Inflammatory macrophage treated with lipopolysaccharide for 4 hours (primary cell): ENCODE measurements around the gene GPHA2.

ENCODE experiments used
- DNase-seq: peaks from one replicate; pipeline ENCODE4 v3.0.0-alpha.2; 2020

GPHA2 gene

DNA sequence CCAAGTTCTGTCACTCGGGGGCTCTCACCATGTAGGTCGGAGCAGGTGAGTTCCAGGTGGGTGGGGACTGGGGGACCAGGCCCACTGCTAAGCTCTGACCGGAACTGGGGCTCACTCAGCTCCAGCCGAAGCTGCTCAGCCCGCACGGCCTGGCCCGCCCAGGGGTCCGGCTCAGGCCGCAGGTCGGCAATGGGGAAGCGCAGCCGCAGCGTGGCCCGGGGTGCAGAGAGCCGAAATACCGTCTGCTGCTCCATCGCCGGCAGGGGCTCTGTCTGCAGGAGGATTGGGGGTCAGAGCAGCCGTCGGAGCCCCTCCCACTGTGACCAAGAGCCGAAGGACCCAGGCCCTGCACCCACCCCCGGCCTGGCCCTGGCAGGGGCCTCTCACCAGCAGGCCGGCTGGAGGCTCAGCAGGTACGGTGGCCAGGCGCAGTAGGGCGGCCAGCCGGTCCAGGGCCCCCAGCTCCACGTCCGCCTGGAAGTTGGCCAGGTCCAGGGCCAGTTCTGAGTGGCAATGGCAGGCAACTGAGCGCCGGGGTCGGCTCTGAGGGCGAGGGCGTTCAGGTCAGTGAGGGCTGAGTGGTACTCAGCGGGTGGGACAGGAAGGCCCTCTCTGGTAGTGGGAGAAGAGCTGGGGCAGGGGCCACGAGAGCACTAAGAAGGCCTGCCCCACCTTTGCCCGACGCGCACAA lies 25.9 kb downstream of the GPHA2 start:
- no peak for DNase-seq

DNA sequence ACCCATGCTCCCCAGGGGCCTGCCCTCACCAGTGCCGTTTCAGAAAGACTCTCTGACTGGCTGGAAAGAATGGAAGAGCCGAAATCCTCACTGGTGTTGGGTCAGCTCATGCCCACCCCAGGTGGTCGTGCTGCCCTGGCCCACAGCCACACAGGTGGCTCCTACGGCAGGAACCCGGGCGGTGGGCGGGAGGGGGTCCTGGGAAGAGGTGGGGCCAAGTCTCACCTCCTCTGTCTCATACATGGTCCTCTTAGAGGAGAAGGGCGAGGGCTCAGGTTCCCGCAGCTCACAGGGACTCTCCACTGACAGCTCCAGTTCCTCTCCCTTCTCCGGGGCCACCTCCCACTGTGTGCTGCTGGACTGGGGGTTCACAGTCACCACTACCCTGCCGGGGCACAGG lies 26.9 kb downstream of the GPHA2 start:
- no peak for DNase-seq

DNA sequence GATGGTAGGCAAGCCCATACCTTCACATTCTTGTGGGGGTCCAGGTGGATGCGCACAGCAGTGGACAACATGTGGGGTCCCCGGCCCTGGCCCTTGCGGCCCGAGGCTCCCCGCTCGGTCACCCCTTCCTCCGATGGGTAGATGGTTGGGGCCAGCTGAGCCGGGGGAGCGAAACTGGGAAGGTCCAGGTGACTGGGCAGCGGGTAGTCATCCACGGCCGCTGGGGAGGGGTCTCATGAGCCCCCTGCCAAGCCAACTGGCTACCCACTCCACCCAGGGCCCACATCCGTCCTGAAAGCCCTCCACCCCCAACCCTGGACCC lies 29.4 kb downstream of the GPHA2 start:
- no peak for DNase-seq

DNA sequence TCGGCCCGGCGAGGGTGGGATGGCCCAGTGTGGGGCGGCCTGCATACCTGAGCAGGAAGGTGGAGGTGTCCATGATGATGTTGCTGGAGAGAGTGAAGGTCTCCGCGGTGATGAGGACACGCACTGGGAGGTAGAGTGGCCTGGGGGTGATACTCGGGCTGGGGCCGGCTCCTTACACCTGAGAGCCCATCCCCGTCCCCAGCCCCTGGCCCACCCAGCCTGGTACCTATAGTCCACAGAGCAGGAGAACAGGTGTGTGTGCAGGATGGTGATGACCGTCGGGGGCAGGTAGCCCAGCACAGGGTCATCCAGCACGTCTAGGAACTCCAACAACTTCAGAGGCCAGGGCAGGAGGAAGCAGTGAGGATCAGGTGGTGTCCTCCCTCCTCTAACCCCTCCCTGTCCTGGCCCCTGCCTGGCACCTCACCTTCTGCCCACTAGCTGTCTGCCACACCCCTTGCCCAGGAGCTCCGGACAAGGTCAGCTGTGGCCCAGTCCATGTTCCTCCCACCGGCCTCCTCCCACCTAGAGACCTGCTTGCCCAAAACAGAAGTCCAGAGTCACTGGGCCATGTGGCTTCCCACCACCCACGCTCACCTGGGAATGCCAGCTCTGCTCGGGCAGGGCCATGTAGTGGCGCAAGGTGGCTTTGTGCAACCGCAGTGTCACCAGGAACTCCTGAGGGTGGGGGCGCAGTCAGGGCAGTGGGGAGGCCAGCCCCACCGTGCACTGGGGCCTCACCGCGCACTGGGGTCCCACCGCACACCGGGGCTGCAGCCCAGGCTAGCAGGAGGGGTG lies 30.0 kb downstream of the GPHA2 start:
- DNase-seq, result no peak

DNA sequence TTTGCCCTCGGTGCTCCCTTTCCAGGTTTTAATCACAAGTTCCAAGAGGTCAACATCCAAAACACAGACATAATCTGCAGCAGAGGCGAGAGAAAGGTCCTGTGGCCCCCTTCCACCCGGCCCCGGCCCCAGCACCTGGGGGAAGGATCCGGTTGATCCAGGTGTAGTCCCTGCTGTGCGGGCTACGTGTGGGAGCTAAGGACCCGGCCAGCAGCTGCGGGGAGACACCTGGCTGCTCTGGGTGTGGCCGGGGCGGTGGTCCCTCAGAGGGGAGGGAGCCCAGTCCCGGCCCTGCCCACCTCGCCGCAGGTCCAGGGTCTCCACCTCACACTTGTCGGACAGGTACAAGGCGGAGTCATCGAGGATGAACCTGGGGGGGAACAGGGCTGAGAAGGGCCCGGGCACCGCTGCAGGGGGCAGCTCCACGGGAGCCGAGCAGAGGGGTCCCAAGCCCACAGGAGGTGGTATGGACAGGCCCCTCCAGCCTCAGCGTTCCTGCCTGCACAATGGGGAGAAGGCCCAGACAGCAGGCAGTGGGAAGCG lies 32.3 kb downstream of the GPHA2 start:
- DNase-seq, result no peak

DNA sequence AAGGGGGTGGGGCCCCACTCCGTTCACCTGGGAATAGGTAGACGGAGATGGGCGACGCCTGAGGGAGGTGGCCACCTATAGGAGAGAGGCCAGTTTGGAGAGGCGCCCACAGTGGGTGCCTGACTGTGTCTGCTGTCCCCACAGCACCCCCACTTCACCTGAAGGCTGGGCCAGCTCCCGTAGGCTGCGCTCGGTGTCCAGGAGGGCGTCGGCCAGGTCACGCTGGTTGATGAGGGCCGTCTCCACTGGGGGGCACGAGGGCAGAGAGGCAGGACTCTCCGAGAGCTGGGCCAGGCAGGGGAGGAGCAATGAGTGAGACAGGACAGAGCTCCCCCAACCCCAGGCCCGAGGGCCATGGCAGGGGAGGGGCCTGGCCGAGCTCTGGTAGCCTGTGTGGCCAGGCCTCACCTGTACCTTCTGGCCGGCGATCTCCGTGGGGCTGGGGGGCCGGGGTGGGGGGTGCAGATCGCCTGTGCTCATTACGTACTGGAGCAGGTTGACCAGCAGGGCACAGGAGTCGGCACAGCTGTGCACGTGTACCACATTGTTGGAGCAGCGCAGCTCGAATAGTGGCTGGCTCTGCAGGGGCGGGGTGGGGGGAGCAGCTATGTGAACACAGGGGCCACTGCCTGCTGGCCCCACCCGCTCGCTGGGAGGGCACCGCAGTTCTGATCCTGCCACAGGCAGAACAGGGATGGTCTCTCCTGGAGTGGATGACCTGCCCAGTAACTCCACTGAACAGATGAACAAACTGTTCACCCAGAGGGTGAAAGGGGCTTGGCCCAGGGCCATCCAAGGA lies 33.4 kb downstream of the GPHA2 start:
- no peak for DNase-seq

DNA sequence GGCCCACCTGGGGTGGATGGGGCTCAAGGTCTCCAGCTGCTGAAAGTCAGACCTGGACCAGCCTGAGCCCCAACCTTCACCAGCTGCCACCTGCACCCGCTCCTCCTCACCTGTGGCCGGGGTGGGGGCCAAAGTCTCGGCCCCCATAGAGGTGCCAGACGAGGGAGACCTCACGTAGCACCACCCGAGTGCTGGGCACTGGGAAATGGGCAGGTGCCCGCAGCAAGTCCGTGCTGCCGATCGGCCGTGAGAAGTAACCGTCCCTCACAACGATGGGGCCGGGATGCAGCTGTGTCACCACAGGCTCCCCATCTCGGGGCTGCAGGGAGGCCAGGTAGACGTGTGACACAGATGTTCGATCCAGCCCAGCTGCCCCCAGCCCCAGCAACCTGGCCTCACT lies 34.9 kb downstream of the GPHA2 start:
- no peak for DNase-seq

DNA sequence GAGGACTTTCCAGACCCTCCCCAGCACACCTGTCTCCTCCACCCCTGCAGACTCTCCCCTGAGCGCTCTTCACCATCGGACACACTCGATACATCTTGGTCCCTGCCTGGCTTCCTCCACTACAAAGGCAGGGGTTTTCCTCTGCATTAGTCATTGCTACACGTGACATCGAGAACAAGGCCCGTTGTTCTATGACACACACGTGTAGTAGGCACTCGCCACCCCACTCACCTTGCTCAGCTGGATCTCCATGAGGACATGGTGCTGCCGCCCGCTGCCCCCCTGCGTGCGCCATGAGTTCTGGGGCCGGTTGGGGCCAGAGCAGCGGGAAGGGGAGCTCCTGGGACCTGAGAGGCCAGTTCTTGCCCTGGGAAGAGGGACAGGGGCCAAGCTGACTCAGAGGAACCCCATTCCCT lies 35.4 kb downstream of the GPHA2 start:
- peak; percentile 14 for DNase-seq

DNA sequence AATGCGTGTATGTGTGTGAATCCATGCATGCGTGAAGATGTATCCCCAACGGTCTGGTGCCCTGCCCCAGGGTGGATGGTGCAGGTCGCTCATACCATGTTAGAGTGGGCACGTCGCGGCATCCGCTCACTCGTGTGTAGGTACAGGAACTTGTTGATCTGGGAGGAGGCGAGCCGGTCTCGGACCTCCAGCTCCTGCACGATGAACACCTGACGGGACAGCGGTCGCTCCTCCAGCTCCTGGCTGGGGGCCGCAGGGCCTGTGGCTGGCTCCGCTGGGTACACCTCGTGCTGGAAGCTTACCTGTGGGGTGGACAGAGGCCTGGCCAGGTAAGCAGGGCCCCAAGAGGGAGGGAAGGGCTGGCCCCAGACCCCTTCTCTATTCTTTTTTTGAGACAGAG lies 37.2 kb downstream of the GPHA2 start:
- DNase-seq, result no peak

DNA sequence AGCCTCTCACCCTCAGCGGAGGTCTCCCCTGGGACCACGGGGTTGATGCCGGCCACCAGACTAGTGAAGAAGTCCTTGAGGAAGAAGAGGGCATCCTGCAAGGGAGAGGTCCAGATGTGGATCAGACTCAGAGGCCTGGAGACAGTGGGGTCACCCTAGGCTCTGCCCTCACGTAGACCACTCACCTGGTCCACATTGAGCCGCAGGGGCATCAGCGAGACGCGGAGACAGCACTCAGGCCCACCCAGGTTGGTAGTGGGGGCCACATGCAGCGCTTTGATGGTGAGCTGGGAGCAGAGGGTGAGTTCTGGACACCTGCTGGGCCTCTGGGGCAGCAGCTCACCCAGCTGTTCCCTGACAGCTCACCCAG lies 37.6 kb downstream of the GPHA2 start:
- no peak for DNase-seq

DNA sequence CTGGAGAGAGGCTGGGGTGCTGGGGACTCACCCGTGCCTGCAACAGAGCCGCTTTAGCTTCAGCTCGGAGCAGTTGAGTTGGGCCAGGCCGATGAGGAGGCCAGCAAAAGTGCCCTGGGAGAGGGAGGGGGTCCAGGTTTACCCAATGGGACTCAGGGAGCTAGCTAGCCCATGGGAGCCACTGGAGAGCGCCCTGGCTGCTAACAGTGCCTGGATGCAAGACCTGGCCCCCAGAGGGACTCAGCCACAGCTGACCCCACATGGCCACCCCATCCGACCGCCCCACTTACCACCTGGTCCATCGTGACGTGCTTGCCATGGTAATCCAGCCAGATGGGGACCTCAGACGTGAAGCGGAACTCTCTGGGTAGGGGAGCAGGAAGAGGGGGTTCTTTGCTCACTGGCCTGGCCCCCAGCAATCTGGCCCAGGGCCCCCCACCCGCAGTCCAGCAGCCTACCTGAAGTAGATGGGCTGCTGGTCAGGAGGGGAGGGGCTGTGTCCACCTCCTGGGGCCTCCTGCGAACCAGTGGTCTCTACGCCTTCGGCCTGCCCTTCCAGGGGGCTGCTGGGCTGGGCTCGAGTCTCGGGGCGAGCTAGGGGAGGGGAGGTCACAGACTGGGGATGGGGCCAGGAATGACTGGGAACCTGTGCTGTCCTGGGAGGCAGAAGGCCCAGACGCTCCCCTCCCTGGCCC lies 38.2 kb downstream of the GPHA2 start:
- no peak for DNase-seq

DNA sequence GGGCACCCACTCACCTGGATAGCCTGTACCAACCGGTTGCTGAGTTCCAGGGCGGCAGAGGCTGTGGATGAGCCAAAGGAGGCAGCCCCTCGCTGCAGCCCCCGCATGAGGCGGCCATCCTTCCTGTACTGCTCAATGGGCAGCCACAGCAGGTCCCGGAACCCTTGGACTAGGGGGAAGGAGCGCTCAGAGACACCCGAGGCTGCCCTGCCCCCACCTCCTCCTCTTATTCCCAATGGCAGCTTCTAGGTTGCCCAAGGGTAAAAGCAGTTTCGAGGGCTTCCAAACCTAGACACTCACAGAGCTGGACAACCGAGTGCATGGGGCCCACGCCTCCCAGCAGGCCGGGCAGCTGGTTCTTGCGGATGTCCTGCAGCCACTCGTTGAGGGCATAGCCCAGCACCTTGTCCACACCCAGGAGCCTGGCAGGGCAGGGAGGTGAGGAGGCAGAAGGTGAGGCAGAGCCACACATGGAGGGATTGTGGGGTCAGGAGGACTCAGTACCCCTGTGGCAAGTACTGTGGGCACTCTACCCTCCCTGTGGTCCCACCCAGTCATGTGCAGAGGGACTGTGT lies 39.2 kb downstream of the GPHA2 start:
- DNase-seq, result no peak

DNA sequence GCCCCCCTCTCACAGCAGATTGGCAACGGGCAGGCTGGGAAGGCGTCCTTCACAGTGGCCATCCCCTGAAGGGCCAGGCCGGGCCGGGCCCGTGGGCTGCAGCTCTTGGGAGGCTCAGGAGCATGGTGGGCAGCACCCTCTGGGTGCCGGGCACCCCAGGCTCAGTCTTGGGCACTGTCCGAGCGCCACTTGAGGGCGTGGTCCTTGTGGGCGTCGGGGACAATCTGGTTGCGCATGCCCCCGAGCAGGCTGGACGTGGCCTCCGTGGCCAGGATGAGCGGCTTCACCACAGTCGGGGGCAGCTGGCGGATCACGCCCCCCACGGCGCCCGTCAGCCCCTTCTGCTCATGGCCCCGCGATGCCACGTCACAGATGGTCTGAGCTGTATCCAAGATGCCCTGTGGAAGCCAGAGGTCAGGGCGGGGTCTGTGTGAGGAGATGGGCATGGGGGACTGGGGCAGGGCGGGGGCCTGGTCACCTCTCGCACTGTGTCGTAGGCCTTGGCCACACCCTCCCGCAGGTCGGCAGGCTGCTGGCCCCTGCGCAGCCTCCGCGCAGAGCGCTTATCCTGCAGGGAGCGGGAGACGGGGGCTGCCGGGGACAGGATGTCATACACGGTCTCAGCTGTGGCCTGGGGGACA lies 40.8 kb downstream of the GPHA2 start:
- DNase-seq, result no peak

DNA sequence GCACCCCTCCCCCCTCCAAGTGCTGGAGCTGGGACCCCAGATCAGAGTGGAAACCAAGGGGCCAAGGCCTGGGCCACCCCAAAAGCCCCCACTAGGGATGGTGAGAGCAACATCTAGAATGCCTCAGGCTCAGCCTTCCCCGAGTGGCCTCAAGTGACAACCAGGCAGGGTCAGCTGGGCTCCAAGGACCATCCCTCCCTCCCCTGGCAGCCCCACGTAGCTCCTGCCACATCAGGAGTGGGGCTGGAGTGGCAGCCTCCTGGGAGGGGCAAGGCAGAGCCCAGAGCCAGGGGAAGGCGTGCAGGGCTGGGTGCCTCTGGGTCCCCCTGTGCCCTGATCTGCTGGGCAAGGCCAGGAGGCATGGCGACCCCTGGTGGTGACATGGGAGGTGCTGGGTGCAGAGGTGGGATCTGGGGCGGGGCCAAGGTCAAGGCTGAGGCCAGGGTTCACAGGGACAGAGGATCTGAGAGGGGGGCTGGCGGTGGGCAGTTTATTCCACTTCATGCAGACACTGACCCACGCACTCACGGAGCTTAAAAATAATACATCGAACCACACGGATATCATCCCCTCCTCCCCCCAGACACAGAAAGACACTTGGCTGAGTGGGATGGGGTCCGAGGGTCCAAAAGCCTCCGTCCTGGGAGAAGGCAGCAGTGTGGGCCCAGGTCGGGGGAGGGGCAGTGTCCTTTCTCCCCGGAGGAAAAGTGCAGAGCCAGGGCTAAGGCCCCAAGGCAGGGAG lies 41.5 kb downstream of the GPHA2 start:
- DNase-seq, result peak; percentile 84

DNA sequence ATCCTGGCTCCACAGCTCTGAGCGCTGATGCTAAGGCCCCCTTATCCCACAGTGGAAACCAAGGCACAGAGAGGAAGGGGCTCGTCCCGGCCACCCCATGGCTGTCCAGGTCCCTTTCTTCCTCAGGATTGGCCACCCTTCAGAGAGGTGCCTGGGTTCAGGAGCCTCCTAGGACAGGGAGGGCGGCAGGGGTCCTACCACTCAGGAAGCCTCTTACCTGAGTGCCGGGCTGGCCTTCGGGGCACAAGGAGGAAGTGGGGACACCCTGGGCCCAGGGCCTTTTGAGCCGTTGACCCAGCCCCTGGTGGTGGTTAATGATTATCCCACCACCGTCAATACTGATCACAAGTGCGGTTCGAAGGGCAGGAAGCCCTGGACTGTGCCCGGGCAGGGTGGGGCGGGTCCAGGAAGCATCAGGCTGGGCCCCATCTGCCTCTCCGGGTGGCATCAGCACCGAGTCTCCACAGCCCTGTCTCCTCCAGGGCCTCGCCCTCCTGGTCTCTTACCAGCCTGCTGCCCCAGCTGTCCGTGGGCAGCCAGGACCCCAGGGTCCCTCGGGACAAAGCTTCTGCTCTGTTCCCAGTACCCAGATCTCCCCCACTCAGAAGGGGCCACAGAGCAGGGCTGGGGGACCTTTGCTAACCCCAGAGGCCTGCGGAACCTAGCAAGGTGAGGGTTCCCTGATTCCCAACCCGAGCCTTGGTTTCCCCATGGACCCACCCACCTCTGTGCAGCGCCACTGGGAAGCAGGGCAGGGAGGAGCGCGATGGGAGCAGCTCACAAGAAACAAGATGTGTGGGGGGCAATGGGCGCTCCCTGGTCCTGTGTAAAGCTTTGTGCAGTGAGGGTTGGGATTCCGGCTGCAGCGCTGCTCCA lies 42.3 kb downstream of the GPHA2 start:
- DNase-seq, result no peak

DNA sequence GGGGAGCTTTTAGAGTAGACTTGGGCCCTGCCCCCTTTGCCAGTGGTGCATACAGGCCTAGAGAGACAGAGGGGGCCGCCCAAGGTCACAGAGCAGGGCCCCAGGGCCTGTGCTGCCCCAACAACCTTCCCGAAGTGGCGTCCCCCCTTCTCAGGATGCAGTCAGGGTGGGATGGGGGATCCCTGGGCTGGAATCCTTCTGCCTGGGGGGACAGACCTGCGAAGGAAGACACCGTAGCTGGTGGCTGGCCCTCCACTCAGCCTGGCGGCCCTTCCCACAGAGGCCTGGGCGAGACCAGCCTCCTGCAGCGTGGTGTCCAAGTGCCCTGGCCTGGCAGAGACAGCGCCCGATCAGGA lies 42.9 kb downstream of the GPHA2 start:
- no peak for DNase-seq

DNA sequence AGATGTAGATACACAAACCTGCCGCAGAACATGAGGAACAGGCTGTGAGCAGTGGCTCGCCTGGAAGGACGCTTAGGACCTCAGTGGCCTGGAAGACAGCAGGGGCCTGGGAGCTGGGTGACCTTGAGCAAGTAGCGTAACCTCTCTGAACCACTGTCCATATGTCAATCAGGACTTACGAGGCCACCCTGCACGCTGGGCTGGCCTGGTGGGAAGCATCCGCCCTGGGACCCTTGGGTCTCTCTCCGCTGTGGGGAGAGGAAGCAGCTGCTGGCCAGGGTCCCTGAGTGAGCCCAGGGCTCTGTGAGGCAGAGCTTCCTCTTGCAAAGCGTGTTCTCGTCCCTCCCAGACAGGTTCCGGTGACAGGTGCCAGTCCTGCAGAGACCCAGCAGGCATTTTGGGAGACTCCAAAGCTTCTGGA lies 43.3 kb downstream of the GPHA2 start:
- no peak for DNase-seq

DNA sequence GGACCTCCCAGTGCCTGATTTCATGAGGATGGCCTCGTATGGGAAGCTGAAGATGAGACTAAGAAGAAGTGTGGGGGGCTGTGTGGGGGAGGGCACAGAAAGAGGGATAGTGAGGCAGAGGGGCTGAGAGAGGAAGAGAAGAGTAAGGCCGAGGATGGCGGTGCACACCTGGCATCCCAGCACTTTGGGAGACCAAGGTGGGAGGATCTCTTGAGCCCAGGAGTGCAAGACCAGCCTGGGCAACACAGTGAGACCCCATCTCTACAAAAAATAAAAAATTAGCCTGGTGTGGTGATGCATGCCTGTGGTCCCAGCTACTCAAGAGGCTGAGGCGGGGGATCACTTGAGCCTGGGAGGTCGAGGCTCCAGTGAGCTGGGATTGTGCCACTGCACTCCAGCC lies 43.8 kb downstream of the GPHA2 start:
- DNase-seq, result no peak

DNA sequence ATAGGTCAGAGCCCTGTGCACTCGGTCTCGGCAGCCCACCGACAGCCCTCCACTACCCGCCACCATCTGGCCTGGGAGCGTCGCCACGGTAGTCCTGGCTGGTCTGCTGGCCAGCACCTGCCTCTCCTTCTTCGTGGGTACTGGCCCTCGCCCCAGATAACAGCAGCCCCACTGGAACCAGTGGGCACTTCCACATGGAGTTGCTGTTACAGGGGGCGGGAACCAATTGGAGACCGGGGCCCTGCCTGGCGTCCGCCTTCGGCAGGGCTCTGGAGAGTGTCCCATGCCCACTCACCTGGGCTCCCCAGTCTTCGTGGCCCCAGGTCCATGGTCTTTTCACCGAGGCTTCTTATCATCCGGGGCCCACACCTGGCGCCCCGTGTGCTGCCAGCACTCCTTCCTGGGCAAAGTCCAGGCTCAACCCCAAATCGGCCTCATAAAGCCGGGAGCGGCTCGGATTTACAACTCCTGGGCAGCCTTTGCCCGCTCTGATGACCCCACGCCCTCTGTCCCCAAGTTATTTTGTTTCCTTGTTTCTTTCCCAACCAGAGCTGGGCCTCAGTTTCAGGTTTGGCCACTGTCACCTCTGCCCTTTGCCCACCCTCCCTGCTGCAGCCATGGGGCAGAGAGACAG lies 44.4 kb downstream of the GPHA2 start:
- no peak for DNase-seq

DNA sequence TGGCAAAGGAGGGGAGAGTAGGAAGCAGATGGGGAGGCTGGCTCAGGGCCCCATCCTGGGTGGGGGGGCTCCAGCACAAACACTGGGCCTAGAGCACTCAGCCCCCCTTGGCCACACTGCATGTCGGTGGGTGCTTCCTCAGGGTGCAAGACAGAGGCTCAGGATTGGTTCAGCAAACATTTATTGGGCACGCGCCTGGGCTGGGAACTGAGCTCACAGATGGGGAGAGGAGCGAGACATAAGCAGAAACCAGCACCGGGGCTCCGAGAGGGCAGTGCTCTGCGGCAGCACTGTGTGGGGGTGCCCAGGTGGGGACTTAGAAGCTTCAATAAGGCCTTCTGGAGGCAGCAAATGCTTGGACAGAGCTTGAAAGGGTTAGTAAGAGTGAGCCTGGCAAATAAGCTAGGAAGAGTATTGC lies 45.2 kb downstream of the GPHA2 start:
- DNase-seq, result no peak
